ENCODE results near the gene SPDYA.

Gene SPDYA

DNA sequence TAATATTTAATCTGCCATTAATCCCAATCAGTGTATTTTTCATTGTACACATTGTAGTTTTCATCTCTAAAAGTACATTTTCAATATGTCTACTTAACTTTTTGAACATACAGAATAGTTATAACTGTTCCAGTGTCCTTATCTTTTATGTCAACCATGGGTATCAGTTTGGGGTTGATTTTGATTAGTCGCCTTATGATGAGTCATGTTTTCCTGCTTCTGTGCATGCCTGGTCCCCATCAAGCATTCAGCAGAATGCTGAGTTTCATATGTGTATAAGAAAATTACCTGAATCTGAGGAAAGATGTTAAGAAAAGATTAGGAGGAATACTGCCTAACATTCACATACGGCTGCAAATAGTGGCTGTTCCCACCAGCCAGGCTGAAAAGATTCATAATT lies 17.7 kb downstream of the SPDYA start:
- no peak for DNase-seq

DNA sequence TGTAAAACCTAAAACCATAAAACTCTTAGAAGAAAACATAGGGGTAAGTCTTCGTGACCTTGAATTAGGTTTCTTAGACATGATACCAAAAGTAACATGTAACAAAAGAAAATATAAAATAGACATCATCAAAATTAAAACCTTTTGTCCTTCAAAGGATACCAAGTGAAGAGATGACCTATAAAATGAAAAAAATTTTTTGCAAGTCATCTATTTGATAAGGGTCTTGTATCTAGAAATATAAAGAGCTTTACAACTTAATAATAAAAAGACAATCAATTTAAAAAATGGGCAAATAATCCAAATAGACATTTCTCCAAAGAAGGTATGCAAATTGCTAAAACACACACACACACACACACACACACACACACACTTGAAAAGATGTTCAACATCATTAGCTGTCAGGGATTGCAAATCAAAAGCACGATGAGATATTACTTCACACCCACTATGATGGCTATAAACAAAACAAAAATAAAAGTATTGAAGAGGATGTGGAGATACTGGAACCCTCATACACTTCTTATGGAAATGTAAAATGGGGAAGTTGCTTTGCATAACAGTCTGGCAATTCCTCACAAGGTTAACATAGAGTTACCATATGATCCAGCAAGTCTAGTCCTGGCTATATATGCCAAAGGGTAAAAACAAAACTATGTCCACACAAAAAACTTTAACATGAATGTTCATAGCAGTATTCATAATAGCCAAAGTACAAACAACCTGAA lies 23.3 kb downstream of the SPDYA start:
- no peak for DNase-seq

DNA sequence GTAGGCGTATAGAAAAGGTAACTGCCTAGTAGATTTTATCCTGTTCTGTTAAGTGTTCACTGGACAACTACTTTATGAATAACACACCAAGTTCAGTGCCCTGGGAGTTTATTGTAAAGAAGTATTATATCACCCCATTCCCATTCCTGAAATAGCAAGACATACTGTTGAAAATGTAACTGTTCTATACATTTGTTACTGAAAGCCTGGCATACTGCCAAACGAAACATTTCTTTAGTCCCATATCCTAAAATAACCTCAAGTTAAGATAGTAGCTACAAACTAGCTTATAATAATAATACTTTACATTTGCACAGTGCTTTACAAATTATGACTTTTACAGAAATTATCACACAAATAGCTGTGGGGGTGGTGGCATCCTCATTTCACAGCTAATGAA lies 25.1 kb downstream of the SPDYA start:
- DNase-seq, result no peak

DNA sequence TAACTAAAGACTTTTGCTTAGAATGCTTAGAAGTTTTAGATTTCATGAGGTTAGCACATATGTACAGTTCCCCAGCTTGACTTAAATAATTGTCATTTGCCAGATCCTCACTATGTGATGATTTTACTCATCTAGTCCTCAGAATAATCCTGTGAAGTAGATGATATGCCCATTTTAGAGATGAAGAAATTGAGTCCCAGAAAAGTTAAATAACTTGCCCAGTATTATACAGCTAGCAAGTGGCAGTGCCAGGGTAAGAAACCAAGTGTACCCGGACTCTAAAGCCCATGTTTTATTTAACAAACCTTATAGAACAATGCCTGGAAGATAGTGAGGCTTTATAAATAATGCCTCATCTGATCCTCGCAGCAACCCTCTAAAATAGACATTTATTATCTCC lies 28.3 kb downstream of the SPDYA start:
- no peak for DNase-seq

DNA sequence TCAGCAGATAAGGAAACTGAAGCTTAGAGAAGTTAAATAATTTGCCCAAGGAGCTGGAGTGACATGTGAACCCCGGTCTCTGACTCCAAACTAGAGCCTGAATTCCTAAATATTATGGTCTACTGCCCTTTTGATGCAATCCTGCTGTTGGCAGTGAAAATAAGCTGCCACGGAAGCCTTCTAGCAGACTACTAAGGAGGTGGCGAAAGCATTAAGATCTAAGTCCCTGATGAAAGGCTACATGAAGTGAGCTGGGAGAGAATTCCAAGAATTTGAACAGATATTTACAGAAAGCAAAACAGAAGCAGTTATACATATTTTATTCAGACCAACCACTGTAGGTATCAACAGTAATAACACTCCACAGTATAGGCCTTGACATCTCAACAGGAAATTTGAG lies 31.4 kb downstream of the SPDYA start:
- no peak for DNase-seq

DNA sequence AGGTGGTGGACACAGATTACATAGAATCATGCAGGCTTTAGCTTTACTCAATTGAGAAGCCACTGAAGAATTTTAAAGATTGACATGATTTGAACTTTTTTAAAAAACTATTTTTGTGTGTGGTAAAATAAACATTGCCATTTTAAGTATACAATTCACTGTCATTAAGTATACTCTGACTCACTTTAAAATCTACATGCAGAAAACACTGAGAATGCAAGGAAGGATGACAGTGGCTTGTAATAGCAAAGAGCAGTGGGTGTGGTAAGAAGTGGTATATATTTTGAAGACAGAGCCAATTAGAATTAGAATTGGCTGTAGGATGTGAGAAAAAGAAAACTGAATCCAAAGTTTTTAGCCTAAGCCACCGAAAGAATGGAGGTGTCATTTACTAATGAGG lies 44.6 kb downstream of the SPDYA start:
- DNase-seq, result no peak

DNA sequence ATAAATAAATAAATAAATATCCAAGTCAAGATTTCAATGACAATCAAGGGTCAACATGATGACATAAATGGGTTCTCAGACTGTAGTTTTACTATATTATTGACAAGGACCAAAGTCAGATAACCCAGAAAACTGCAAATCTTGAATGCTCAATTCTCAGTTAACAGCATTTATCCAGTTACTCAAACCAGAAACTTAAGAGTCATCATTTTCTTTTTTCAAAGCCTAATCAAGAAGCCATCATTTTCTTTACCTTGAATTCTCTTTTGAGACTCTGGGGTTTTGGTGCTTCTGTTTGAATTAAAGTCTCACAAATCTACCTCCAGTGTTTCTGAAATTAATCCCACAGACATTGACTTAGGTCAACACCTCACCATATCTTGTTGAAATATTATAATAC lies 45.3 kb downstream of the SPDYA start:
- DNase-seq, result no peak

DNA sequence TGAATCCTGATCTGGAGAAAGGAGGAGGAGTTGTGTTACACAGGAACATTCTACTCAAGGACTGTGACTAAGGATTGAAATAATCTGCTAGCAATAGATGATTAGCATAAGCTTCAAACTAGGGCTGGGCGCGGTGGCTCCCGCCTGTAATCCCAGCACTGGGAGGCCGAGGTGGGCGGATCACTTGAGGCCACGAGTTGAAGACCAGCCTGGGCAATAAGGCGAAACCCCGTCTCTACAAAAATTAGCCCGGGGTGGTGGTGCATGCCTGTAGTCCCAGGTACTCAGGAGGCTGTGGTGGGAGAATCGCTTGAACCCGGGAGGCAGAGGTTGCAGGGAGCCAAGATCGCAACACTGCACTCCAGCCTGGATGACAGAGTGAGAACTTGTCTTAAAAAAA lies 58.0 kb downstream of the SPDYA start:
- no peak for DNase-seq

DNA sequence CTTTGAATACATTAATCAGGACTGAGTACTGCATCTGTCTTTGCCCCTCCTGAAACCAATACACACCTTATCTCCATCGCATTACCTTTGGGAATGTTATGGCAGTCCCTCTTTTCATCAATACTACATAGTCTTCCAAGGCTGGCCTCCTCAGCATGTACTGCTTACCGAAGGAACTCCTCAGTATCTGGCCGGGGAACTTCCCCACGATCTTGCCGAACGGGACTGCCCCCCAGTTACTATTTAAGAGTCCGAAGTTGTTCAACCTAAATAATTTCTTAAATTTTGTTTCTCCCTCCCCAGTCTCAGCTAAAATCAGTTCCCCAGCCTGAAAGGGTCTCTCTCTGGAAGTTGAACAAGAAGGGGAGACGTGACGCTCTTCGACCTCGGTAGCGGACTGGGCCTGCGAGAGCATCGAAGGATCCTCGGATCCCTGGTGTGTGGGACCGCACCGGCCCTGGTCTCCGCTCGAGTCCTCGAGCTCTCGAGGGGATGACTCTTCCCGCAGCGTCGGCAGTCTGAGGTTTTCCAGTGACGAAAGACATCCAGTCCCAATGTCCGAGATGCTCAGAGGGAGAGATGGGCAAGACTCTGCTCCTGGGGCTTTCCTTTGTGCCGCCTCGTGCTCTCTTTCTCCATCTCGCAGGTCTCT lies 59.0 kb downstream of the SPDYA start:
- DNase-seq, result no peak

DNA sequence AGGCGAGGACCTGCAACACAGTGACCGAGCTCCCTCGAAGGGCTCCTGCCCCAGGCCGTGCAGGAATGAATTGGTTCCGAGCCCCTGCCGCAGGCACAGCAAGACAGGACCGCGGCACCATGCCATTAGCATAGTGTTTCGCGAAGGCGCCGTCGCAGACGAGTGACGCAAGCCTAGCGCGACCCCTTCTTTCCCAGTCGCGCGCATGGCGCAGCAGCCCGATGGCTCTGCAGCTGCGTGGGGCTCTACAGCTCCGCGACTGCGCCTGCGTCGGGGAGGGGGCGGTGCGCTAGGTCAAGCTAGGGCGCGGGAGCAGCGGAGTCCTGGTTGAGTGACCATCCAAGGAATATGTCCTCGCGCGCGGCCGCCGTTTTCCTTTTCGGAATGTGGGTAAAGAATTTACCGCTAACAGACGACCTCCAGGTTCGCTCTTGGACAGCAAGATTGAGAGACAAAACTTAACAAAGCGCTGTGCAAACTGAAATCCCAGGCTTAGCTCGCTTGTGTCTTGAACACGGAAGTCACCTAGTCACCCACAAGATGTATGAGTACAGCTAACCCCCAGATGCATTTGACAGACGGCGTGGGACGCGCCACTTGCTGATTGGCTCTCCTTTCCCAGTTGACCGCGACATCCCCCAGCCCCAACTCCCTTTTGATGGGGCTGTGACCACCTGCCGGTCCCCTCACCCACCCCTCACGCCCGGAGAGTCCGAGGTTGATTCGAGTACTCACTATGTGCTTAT lies 59.7 kb downstream of the SPDYA start, which contains the start of gene TRMT61B:
Gene TRMT61B (minus strand): TSS at position 164 of the 746 bp plus-strand sequence. CDS start 32 bp downstream, at position 132.
- DNase-seq, result peak; percentile 97

DNA sequence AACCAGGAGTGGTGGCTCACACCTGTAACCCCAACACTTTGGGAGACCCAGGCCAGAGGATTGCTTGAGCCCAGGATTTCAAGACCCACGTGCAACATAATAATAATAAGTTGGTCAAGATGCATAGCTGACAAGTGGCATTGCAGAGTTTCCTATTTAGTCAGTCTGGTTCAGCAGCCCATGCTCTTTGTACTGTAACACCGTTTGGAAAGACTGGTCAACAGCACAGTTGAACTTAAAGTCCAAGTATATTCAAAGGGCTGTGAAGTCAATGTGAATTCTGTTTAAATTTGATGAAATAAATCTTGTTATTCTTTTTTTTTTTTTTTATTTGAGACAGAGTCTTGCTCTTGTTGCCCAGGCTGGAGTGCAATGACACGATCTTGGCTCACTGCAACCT lies 61.0 kb downstream of the SPDYA start:
- no peak for DNase-seq

DNA sequence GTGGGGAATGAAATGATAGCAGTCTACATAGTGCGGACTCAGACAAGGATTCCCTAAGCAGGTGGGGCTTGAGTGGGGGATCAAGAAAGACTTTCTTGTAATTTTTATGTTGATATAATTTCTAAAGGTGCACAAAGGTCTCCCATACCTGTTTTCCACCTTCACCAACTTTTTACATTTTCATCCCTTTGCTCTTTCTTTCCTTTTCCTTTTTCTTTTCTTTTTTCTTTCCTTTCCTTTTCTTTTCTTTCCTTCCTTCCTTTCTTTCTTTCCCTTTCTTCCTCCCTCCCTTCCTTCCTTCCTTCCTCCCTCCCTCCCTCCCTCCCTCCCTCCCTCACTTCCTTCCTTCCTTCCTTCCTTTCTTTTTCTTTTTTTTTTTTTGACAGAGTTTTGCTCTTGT lies 69.6 kb downstream of the SPDYA start:
- no peak for DNase-seq

DNA sequence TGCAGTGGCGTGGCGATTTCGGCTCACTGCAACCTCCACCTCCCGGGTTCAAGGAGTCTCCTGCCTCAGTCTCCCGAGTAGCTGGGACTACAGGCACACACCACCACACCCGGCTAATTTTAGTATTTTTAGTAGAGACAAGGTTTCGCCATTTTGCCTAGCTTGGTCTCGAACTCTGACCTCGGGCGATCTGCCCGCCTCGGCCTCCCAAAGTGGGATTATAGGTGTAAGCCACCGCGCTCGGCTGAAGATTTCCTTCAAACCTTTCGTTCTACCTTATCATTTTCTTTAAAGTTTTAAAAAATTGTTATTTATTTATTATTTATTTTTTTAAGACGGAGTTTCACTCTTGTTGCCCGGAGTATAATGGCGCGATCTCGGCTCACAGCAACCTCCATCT lies 82.9 kb downstream of the SPDYA start:
- no peak for DNase-seq

DNA sequence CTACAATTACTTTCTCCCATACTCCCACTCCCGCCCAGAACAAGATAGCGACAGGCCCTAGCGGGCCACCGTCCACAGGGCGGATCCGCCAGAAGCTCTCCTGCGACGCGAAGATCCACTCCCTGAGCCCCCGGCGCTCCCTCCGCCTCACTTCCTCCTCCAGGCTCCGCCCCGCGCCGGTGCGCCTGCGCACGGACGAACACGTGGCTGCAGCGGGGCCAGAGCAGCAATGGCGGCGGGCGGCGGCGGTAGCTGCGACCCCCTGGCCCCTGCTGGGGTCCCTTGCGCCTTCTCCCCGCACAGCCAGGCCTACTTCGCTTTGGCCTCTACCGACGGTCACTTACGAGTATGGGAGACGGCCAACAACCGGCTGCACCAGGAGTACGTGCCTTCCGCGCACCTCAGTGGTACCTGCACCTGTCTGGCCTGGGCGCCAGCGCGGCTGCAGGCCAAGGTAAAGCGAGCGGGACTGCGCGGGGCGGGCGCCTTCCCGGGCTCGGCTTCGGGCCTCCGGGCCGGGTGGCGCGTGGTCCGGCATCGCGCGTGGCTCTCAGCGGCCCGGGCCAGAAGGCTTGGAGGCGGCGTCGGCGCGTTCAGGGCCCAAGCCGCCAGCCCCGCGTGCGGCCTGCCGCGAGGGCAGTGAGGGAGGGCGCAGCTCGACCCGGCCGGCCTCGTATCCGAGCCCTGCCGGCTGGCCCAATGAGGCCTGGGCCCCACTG lies 84.0 kb downstream of the SPDYA start, which contains the start of gene WDR43:
Gene WDR43 (plus strand): TSS at position 198 of the 719 bp plus-strand sequence. CDS start 32 bp downstream, at position 230.
- DNase-seq, result peak; percentile 97

DNA sequence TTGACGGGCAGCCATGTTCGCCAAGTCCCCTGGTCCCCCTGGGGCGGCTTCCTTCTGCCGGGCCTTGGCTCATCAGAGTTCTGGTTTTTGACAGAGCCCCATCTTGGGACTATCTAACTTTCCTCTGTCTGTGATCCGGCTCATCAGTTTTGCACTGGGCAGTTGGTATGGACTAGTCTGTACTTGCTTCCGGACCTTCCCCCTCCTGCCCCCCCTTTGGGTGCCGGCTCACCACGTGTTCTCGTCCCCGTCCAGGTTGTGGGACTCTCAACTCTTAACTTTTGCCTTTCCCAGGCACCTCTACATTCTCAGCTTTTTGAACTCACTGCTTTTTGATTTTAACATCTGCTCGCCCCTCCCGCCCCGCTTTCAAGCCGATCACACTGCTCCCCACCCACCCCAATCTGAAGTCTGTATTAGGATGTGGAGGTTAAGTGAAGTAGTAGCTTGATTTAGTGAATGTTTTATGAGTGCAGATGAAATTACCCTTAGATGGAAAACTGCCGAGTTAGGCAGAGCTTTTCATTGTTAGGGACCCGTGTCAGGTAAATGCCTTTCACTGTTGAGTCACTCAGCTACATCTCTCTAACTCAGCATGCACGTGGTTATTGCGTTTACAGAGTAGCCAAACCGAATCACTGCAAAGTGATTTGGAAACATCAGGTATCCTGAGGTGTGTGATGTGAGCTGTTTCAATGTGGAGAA lies 84.7 kb downstream of the SPDYA start:
- DNase-seq, result peak; percentile 51

DNA sequence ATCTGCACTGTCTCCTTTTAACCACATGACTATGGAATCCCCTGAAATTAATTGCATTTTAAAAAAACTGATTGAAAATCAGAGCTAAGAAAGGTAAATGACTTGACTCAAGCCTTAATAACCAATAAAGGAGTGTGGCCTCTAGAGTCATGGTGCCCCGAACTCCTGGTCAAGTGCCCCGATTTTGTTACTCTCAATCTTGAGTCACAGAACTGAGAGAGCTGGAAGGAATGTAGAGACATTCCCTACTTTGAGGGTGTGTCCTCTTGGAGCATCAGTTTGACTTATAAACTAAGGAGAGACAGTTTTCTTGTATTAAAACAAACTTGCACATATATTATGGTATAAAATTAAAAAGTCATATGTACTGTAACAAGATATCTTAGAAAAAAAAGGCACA lies 86.3 kb downstream of the SPDYA start:
- no peak for DNase-seq

DNA sequence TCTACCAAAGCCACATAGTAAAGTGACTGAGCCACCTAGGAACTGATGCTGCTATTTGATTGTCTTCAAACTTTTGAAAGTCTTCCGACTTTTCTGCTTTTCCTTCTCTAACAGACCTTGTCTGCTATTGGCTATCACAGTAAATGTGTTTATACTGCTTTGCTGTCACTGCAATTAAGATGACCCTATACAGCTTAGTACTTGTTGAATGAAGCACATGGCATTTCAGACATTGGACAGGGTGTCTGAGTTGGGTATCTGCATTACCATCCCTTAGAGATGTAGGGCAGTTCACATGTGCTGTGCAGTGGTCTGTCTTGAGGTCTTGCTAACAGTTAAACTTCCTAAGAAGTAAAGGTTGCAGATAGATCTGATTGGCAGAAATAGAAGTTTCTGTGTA lies 87.4 kb downstream of the SPDYA start:
- DNase-seq, result no peak

Measured in stimulated activated CD4-positive, alpha-beta T cell treated with anti-CD3 and anti-CD28 coated beads, Interleukin-12 subunit alpha, Interleukin-12 subunit beta, amount 100 ng/mL, for 4 hours (primary cell).